Body of pancreas (tissue), 4 donors: ENCODE results near the gene ROBO2.

Source experiments
- CTCF ChIP-seq, 7 experiments: fragments of 450-650 bp in 4 of 7; fragments of 200-600 bp in 3 of 7; sonication (generic) in 3 of 7; IDR thresholded peaks; one replicate each; pipeline ENCODE4 v1.5.1; 2016 to 2019; ENCODE audit warnings: antibody characterized with exemption in 7 of 7
- POLR2A ChIP-seq, 3 donors: fragments of 450-650 bp; IDR thresholded peaks; one replicate each; pipeline ENCODE4 v1.6.1; 2016; ENCODE audit warnings: antibody characterized with exemption in 3 of 3, mild to moderate bottlenecking in 2 of 3

- TF ChIP-seq CTCF (IDR thresholded peaks at IDR 0.05) (no peak), POLR2A (IDR thresholded peaks at IDR 0.05) (no peak)
Measured at GRCh38 chr3:77345009-77345408, 305.1 kb downstream of the ROBO2 start.
